HG03565 (cell line): ENCODE measurements around the gene LY6G6F.
"Not testable (repeated sequence)": the region's sequence is repeated elsewhere in the genome, so short reads cannot be mapped to it uniquely, and the experiment has no call there.

Source experiments
- ATAC-seq: cut with Tn5 transposase; IDR thresholded peaks from one replicate; pipeline ENCODE4 v1.9.1; 2021; ENCODE audit warnings: mild to moderate bottlenecking, moderate library complexity; ENCODE audit not compliant: unreplicated experiment

Gene LY6G6F

GRCh38 chr6:31701666-31702404 lies 4.8 kb upstream of the LY6G6F start:
- no peak for ATAC-seq

- ATAC-seq: no peak
These were observed 4.3 kb upstream of the LY6G6F start for GRCh38 chr6:31702405-31702818.

GRCh38 chr6:31702819-31703716 lies 3.6 kb upstream of the LY6G6F start, which contains the start of gene ABHD16A:
Gene ABHD16A, minus strand, starts transcription at chr6:31703324. Its CDS starts 43 bp downstream, at chr6:31703281.
- ATAC-seq: peak; percentile 80

GRCh38 chr6:31705931-31706330 lies 735 bp upstream of the LY6G6F start:
- no peak for ATAC-seq

GRCh38 chr6:31707701-31708100 lies 1.0 kb downstream of the LY6G6F start:
- ATAC-seq: no peak

- ATAC-seq: no peak
These were observed 1.6 kb downstream of the LY6G6F start for GRCh38 chr6:31708224-31708623.

- ATAC-seq: not testable (repeated sequence)
These were observed 2.5 kb downstream of the LY6G6F start for GRCh38 chr6:31709157-31709556.

GRCh38 chr6:31710523-31711219 lies 4.0 kb downstream of the LY6G6F start:
- no peak for ATAC-seq

- ATAC-seq: no peak
These were observed 4.6 kb downstream of the LY6G6F start for GRCh38 chr6:31711233-31711632.

- ATAC-seq: no peak
These were observed 5.6 kb downstream of the LY6G6F start for GRCh38 chr6:31712296-31712695.

GRCh38 chr6:31713465-31713864 lies 6.8 kb downstream of the LY6G6F start:
- ATAC-seq: no peak

GRCh38 chr6:31713991-31714684 lies 7.5 kb downstream of the LY6G6F start:
- no peak for ATAC-seq

GRCh38 chr6:31715022-31715958 lies 8.6 kb downstream of the LY6G6F start, which contains the start of gene LY6G6D:
Gene LY6G6D, plus strand, starts transcription at chr6:31715348. Its CDS starts 8 bp downstream, at chr6:31715356.
- ATAC-seq: no peak

GRCh38 chr6:31717499-31718222 lies 11.0 kb downstream of the LY6G6F start:
- ATAC-seq: no peak

GRCh38 chr6:31718265-31718664 lies 11.6 kb downstream of the LY6G6F start:
- ATAC-seq: no peak

- no peak for ATAC-seq
These were observed 12.3 kb downstream of the LY6G6F start for GRCh38 chr6:31719001-31719400.

GRCh38 chr6:31720196-31720770 lies 13.6 kb downstream of the LY6G6F start:
- no peak for ATAC-seq

GRCh38 chr6:31721351-31722020 lies 14.8 kb downstream of the LY6G6F start, which contains the start of gene LY6G6C:
Gene LY6G6C, minus strand, starts transcription at chr6:31721746. Its CDS starts 67 bp downstream, at chr6:31721679.
- no peak for ATAC-seq
